IMR-90 (cell line): ENCODE data around the gene PERM1.

Experiments used
- CEBPB ChIP-seq: IDR thresholded peaks from 2 replicates; pipeline ENCODE4 v1.6.1; 2012; ENCODE audit warnings: low read depth, low read length, improper control_type of control experiment
- POLR2A ChIP-seq: IDR thresholded peaks from 2 replicates; pipeline ENCODE4 v1.6.1; 2012; ENCODE audit warnings: mild to moderate bottlenecking, low read depth, low read length
- RCOR1 ChIP-seq: IDR thresholded peaks from 2 replicates; pipeline ENCODE4 v1.6.1; 2012; ENCODE audit warnings: mild to moderate bottlenecking, low read length, improper control_type of control experiment; ENCODE audit not compliant: insufficient replicate concordance
- TF ChIP-seq, protein P1 (sequence below): conservative IDR thresholded peaks from 2 replicates; pipeline ENCODE4 v1.5.1; 2012; ENCODE audit warnings: mild to moderate bottlenecking, low read depth, low read length, improper control_type of control experiment
- TF ChIP-seq, protein P2 (sequence below): fragments of 150-350 bp; IDR thresholded peaks from 2 replicates; pipeline ENCODE4 v1.6.1; 2016; ENCODE audit warnings: low read depth, mild to moderate bottlenecking, low read length, moderate library complexity, borderline replicate concordance

DNA sequence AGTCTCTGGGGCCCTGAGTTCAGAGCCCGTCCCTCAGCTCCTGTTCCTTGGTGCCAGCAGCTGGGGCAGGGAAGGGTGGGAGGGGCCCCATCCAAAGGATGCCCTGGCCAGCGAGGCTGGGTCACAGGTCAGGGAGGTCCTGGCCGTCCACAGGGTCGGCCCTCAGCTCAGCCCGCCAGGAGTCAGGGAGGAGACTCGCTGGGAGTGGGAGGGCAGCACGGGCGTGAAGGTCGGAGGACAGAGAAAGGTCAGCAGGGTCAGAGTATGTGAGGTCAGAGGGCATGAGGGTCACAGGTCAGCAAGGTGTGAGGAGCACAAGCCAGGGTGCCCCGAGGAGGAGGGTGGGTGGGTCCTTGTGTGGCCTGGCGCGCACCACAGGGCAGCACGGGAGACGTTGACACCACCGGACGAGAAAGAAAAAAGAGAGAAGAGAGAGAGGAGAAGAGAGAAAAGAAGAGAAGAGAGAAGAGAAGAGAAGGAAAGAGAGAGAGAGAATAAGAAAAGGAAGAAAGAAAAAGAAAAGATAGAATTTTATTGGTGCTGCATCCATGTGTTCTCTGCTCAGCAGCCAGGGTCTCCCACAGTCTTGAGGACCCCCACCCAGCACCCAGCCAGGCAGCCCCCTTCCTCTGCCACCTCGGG lies 7.1 kb downstream of the PERM1 start:
- TF ChIP-seq, protein P1, sequence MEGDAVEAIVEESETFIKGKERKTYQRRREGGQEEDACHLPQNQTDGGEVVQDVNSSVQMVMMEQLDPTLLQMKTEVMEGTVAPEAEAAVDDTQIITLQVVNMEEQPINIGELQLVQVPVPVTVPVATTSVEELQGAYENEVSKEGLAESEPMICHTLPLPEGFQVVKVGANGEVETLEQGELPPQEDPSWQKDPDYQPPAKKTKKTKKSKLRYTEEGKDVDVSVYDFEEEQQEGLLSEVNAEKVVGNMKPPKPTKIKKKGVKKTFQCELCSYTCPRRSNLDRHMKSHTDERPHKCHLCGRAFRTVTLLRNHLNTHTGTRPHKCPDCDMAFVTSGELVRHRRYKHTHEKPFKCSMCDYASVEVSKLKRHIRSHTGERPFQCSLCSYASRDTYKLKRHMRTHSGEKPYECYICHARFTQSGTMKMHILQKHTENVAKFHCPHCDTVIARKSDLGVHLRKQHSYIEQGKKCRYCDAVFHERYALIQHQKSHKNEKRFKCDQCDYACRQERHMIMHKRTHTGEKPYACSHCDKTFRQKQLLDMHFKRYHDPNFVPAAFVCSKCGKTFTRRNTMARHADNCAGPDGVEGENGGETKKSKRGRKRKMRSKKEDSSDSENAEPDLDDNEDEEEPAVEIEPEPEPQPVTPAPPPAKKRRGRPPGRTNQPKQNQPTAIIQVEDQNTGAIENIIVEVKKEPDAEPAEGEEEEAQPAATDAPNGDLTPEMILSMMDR = no peak
- TF ChIP-seq CEBPB (no peak), RCOR1 (no peak), POLR2A (no peak)
- TF ChIP-seq, protein P2, sequence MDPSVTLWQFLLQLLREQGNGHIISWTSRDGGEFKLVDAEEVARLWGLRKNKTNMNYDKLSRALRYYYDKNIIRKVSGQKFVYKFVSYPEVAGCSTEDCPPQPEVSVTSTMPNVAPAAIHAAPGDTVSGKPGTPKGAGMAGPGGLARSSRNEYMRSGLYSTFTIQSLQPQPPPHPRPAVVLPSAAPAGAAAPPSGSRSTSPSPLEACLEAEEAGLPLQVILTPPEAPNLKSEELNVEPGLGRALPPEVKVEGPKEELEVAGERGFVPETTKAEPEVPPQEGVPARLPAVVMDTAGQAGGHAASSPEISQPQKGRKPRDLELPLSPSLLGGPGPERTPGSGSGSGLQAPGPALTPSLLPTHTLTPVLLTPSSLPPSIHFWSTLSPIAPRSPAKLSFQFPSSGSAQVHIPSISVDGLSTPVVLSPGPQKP = no peak
